ENCODE results near the gene C6orf136. TPM values are rescaled to one million over a fixed set of nuclear protein-coding genes. Genes with fewer than 3 reads are reported as not detected.

C6orf136 gene
- total and polyA plus RNA-seq, 9 of the 15 experiments (the other 6 are each of a cell fraction or from before 2014, with no cell fraction given) = 14.1 to 63.1 (median 18.4) TPM

DNA sequence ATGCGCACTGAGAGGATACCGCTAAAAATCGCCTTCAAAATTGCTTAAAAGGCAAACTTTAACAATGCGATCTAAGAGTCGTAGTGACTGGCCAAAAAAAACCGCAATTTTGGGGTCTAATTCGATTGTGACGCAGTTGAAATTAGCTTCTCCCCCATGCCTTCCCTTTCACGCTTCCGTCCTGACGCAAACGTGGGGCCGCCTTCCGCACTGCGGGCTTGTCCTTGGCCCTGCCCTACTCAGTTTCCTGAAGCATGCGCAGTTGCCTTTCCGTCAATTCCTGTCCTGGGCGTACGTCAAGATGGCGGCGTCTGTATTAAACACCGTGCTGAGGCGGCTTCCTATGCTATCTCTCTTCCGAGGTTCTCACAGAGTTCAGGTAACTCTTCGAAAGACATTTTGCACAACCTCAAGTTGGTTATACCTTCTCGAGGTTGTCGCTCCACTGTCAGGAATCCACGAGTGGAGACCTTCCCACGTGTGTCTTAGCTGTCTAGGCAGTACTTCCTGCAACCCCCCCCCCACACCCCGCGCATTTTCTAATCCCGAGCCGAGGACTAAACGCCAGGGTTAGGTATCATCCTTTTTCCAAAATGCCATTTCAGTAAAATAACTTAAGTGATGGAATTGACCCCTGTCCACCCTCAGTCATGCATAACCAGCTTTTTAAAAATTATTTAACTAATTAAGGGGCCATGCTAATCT is 29.2 kb upstream of the C6orf136 start, which contains the start of gene MRPS18B (continued):
- TF ChIP-seq, protein P1, sequence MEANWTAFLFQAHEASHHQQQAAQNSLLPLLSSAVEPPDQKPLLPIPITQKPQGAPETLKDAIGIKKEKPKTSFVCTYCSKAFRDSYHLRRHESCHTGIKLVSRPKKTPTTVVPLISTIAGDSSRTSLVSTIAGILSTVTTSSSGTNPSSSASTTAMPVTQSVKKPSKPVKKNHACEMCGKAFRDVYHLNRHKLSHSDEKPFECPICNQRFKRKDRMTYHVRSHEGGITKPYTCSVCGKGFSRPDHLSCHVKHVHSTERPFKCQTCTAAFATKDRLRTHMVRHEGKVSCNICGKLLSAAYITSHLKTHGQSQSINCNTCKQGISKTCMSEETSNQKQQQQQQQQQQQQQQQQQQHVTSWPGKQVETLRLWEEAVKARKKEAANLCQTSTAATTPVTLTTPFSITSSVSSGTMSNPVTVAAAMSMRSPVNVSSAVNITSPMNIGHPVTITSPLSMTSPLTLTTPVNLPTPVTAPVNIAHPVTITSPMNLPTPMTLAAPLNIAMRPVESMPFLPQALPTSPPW (CRISPR knock-in tag; IDR thresholded peaks at IDR 0.05) = peak; percentile 94
- TF ChIP-seq SMAD1 (IDR thresholded peaks at IDR 0.05; ENCODE audit: low read depth, low read length, partially characterized antibody) (peak; percentile 92), ZNF197 (CRISPR knock-in tag; IDR thresholded peaks at IDR 0.05; ENCODE audit: low read depth) (peak; percentile 68), ZNF384 (IDR thresholded peaks at IDR 0.05; ENCODE audit: low read depth, low read length) (no peak), ELF4 (CRISPR knock-in tag; IDR thresholded peaks at IDR 0.05) (no peak; the same call in 1 of the 2 replicates), ZNF778 (CRISPR knock-in tag; IDR thresholded peaks at IDR 0.05) (no peak), SAP30 (IDR thresholded peaks at IDR 0.05; ENCODE audit: borderline replicate concordance, insufficient read depth, low read depth, low read length, poor library complexity, severe bottlenecking) (peak; percentile 99), TAF1 (IDR thresholded peaks at IDR 0.05; ENCODE audit: control insufficient read depth, extremely low read depth, insufficient read depth, low read length, severe bottlenecking) (peak; percentile 99), BRD9 (IDR thresholded peaks at IDR 0.05; ENCODE audit: low read depth, partially characterized antibody) (peak; percentile 94), U2AF2 (optimal IDR thresholded peaks at IDR 0.05; ENCODE audit: low read depth, low read length) (no peak), TAF7 (tag; IDR thresholded peaks at IDR 0.05) (peak; percentile 98), NR3C1 (CRISPR knock-in tag; IDR thresholded peaks at IDR 0.05) (no peak), ZNF134 (CRISPR knock-in tag; conservative IDR thresholded peaks at IDR 0.05) (no peak), IFI16 (CRISPR knock-in tag; IDR thresholded peaks at IDR 0.05) (no peak), PTRF (tag; IDR thresholded peaks at IDR 0.05) (no peak), POLR2G (IDR thresholded peaks at IDR 0.05; ENCODE audit: low read depth, low read length) (peak; percentile 16), PHF20 (IDR thresholded peaks at IDR 0.05; ENCODE audit: partially characterized antibody) (peak; percentile 92)
- TF ChIP-seq, protein P2, sequence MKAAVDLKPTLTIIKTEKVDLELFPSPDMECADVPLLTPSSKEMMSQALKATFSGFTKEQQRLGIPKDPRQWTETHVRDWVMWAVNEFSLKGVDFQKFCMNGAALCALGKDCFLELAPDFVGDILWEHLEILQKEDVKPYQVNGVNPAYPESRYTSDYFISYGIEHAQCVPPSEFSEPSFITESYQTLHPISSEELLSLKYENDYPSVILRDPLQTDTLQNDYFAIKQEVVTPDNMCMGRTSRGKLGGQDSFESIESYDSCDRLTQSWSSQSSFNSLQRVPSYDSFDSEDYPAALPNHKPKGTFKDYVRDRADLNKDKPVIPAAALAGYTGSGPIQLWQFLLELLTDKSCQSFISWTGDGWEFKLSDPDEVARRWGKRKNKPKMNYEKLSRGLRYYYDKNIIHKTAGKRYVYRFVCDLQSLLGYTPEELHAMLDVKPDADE (conservative IDR thresholded peaks at IDR 0.05; ENCODE audit: control insufficient read depth, low read depth, low read length) = peak; percentile 74
- TF ChIP-seq, protein P3, sequence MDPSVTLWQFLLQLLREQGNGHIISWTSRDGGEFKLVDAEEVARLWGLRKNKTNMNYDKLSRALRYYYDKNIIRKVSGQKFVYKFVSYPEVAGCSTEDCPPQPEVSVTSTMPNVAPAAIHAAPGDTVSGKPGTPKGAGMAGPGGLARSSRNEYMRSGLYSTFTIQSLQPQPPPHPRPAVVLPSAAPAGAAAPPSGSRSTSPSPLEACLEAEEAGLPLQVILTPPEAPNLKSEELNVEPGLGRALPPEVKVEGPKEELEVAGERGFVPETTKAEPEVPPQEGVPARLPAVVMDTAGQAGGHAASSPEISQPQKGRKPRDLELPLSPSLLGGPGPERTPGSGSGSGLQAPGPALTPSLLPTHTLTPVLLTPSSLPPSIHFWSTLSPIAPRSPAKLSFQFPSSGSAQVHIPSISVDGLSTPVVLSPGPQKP (CRISPR knock-in tag; IDR thresholded peaks at IDR 0.05) = no peak
- TF ChIP-seq, protein P4, sequence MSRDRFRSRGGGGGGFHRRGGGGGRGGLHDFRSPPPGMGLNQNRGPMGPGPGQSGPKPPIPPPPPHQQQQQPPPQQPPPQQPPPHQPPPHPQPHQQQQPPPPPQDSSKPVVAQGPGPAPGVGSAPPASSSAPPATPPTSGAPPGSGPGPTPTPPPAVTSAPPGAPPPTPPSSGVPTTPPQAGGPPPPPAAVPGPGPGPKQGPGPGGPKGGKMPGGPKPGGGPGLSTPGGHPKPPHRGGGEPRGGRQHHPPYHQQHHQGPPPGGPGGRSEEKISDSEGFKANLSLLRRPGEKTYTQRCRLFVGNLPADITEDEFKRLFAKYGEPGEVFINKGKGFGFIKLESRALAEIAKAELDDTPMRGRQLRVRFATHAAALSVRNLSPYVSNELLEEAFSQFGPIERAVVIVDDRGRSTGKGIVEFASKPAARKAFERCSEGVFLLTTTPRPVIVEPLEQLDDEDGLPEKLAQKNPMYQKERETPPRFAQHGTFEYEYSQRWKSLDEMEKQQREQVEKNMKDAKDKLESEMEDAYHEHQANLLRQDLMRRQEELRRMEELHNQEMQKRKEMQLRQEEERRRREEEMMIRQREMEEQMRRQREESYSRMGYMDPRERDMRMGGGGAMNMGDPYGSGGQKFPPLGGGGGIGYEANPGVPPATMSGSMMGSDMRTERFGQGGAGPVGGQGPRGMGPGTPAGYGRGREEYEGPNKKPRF (IDR thresholded peaks at IDR 0.05; ENCODE audit: low read depth, low read length) = no peak
- TF ChIP-seq, protein P5, sequence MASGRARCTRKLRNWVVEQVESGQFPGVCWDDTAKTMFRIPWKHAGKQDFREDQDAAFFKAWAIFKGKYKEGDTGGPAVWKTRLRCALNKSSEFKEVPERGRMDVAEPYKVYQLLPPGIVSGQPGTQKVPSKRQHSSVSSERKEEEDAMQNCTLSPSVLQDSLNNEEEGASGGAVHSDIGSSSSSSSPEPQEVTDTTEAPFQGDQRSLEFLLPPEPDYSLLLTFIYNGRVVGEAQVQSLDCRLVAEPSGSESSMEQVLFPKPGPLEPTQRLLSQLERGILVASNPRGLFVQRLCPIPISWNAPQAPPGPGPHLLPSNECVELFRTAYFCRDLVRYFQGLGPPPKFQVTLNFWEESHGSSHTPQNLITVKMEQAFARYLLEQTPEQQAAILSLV (tag; IDR thresholded peaks at IDR 0.05) = 0 out of 2 replicates have a peak, but pooled peaks have one; percentile 25

Measured in K562 (cell line).